ENCODE data around the gene TCEANC.
A peak's percentile ranks its signal among the peaks of the same experiment; 100 is the strongest.
"Not testable (repeated sequence)": the region's sequence is repeated elsewhere in the genome, so short reads cannot be mapped to it uniquely, and the experiment has no call there.

The TCEANC gene

DNA sequence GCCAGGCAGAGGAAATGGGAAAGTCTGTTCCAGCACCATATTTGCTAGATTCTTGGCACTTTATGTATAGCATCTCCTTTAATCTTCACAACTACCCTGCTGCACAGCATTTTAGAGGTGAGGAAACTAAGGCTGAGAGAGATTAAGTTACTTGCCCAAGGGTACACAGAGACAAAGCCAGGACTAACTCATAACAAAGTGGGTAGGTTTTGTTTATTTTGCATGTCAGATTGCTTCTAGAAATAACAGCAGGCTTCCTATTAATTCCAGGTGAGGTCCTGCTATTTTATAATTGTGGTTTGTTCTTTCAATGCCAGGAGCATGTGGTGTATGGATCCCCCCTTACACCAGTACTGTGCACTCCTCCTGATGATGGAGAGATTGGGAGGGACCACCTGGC lies 15.0 kb downstream of the TCEANC start:
- H3K27me3 Mint-ChIP-seq, result peaks cover 0 to 16% of the 10 kb centered on the region in 2 donors
- no peak for ATAC-seq (replicated peaks)
- H3K4me1 Mint-ChIP-seq, result peaks cover 6 to 7% of the 10 kb centered on the region in 2 donors
- peaks cover 6 to 42% of the 10 kb centered on the region in 2 donors for H3K36me3 Mint-ChIP-seq
- no peaks in the 10 kb centered on the region for H3K9me3 Mint-ChIP-seq
- H3K27ac Mint-ChIP-seq, result no peak overlapping the region
- no peak for DNase-seq
- no peak overlapping the region for H3K4me3 Mint-ChIP-seq

DNA sequence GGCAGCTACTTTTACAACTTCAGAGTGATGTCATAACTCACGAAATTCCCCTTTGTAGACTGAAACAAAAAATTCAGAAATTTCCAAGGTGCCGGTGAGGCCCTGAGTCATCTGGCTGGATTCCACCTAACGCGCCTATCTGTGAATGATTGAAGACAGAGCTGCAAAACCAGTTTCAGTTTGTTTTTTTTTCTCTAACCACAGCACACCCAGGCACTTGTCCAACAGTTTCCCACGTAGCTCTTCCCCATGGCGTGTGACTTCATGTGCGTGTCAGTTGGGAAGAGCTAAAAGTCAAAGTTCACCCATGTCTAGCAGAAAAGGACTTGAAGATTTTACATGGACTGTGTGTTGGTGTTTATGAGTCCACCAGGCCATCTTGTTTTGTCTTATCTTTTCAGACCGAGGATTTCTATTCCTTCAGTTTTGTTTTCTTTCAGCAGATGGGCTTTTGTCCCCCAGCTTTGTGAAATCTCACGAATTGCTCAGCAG lies 16.4 kb downstream of the TCEANC start:
- Mint-ChIP-seq H3K27me3 (peaks cover 0 to 24% of the 10 kb centered on the region in 2 donors), H3K27ac (peak overlapping the region; percentile 89), H3K9me3 (no peaks in the 10 kb centered on the region), H3K4me3 (peak overlapping the region; percentile 41 to 43), H3K4me1 (peaks cover 6 to 7% of the 10 kb centered on the region in 2 donors), H3K36me3 (peaks cover 9 to 37% of the 10 kb centered on the region in 2 donors)
- ATAC-seq (replicated peaks) (peak; percentile 94 to 95), DNase-seq (peak; percentile 63)

DNA sequence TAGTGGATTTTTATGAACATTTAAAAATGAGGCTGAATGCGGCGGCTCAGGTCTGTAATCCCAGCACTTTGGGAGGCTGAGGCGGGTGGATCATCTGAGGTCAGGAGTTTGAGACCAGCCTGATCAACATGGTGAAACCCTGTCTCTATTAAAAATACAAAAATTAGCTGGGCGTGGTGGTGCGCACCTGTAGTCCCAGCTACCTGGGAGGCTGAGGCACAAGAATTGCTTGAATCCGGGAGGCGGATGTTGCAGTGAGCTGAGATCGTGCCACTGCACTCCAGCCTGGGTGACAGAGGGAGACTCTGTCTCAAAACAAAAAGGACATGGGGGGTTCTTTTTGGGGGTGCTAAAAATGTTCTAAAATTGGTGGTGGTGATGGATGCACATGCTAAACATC lies 16.8 kb downstream of the TCEANC start:
- H3K4me3 Mint-ChIP-seq, result peak overlapping the region in 1 of 2 donors; percentile 41
- peaks cover 9 to 34% of the 10 kb centered on the region in 2 donors for H3K36me3 Mint-ChIP-seq
- peaks cover 0 to 24% of the 10 kb centered on the region in 2 donors for H3K27me3 Mint-ChIP-seq
- peak overlapping the region; percentile 89 for H3K27ac Mint-ChIP-seq
- not testable (repeated sequence) for ATAC-seq (replicated peaks); DNase-seq; H3K9me3 Mint-ChIP-seq; H3K4me1 Mint-ChIP-seq

DNA sequence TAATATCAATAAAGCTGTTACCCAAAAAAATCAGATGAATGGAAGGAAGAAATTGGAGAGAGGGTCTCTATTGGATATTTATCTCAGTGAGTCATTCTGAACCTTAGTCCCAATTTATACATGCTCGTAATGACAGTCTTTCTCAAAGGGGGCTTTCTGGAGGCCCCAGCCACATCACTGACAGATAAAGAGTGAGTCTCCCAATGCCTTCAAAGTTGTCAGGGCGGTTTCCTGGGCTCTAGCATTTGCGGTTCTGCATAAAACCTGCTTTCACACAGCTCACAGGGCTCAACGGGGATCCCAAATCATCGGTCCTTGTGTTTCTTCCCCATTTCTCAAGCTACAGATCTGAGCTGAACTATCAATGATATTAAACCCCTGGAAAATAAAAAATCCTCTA lies 17.3 kb downstream of the TCEANC start:
- Mint-ChIP-seq H3K4me3 (no peak overlapping the region), H3K9me3 (no peaks in the 10 kb centered on the region), H3K27ac (no peak overlapping the region), H3K36me3 (peaks cover 9 to 30% of the 10 kb centered on the region in 2 donors), H3K4me1 (peaks cover 6 to 7% of the 10 kb centered on the region in 2 donors), H3K27me3 (peaks cover 0 to 28% of the 10 kb centered on the region in 2 donors)
- no peak for DNase-seq
- no peak for ATAC-seq (replicated peaks)

DNA sequence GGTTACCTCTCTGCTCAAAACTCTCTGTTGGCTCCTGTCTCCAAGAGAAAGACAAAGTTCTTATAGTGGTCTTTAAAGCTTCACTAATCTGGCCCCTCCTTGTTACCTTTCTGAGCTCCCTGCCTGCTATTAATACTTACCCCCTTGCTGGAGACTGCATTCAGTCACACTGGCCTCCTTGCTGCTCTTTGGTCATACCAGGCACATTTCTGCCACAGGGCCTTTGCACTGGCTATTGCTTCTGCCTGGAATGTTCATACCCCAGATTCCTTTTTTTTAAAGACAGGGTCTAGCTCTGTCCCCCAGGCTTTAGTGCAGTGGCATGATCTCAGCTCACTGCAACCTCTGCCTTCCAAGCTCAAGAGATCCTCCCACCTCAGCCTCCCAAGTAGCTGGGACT lies 20.1 kb downstream of the TCEANC start:
- DNase-seq (no peak), ATAC-seq (replicated peaks) (no peak)
- Mint-ChIP-seq H3K4me3 (no peak overlapping the region), H3K27ac (no peak overlapping the region), H3K9me3 (no peaks in the 10 kb centered on the region), H3K36me3 (peaks cover 9 to 24% of the 10 kb centered on the region in 2 donors), H3K4me1 (peaks cover 7 to 16% of the 10 kb centered on the region in 2 donors), H3K27me3 (peaks cover 0 to 30% of the 10 kb centered on the region in 2 donors)

GRCh38 chrX:13676885-13677284 lies 23.9 kb downstream of the TCEANC start:
- ATAC-seq (replicated peaks) (peak in 1 of 2 donors; percentile 64), DNase-seq (no peak)
- H3K4me1 Mint-ChIP-seq, result peaks cover 2 to 10% of the 10 kb centered on the region in 2 donors
- H3K9me3 Mint-ChIP-seq, result no peaks in the 10 kb centered on the region
- no peak overlapping the region for H3K27ac Mint-ChIP-seq
- H3K27me3 Mint-ChIP-seq, result peaks cover 0 to 27% of the 10 kb centered on the region in 2 donors
- H3K36me3 Mint-ChIP-seq, result peaks cover 3 to 17% of the 10 kb centered on the region in 2 donors
- H3K4me3 Mint-ChIP-seq, result no peak overlapping the region

DNA sequence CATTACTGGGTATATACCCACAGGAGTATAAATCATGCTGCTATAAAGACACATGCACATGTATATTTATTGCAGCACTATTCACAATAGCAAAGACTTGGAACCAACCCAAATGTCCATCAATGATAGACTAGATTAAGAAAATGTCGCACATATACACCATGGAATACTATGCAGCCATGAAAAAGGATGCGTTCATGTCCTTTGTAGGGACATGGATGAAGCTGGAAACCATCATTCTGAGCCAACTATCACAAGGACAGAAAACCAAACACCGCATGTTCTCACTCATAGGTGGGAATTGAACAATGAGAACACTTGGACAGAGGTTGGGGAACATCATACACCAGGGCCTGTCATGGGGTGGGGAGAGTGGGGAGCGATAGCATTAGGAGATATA lies 26.8 kb downstream of the TCEANC start:
- not testable (repeated sequence) for ATAC-seq (replicated peaks); H3K4me1 Mint-ChIP-seq; H3K27ac Mint-ChIP-seq; H3K36me3 Mint-ChIP-seq; H3K9me3 Mint-ChIP-seq; DNase-seq; H3K4me3 Mint-ChIP-seq
- H3K27me3 Mint-ChIP-seq, result peaks cover 0 to 17% of the 10 kb centered on the region in 2 donors

DNA sequence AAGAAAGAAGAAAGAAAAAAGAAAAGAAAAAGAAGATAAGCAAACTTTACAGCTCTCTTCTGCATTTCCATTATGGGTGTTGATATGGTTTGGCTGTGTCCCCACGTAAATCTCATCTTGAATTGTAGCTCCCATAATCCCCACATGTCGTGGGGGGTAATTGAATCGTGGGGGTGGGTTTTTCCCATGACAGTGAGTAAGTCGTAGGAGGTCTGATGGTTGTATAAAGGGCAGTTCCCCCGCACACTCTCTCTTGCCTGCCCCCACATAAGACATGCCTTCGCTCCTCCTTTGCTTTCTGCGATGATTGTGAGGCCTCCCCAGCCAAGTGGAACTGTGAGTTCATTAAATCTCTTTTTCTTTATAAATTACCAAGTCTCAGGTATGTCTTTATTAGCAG lies 28.7 kb downstream of the TCEANC start:
- Mint-ChIP-seq H3K36me3 (peaks cover 0 to 8% of the 10 kb centered on the region in 2 donors), H3K27ac (no peak overlapping the region), H3K4me3 (no peak overlapping the region), H3K9me3 (no peaks in the 10 kb centered on the region), H3K4me1 (peaks cover 6 to 19% of the 10 kb centered on the region in 2 donors), H3K27me3 (peaks cover 0 to 8% of the 10 kb centered on the region in 2 donors)
- no peak for DNase-seq
- ATAC-seq (replicated peaks), result no peak

DNA sequence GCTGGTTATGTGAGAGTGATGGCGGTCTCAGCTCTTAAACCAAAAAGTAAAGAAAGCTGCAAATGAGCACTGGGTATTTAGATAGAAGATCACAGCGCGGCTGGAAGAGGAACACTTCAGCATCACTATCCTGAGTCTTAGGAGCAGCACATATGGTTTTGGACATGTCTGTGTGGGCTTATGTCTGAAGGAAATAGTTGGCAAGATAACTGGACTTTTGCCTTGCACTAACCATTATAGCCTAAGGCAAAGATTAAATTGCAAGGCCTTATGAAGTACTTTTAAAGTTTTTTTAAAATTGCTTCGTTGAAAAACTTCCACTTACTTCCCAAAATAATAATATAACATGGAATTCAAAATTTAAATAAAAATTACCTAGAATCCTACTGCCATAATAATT lies 31.4 kb downstream of the TCEANC start:
- Mint-ChIP-seq H3K27ac (no peak overlapping the region), H3K4me3 (no peak overlapping the region), H3K27me3 (peaks cover 0 to 8% of the 10 kb centered on the region in 2 donors), H3K36me3 (peaks cover 0 to 8% of the 10 kb centered on the region in 2 donors), H3K4me1 (peaks cover 10 to 15% of the 10 kb centered on the region in 2 donors), H3K9me3 (no peaks in the 10 kb centered on the region)
- DNase-seq (no peak), ATAC-seq (replicated peaks) (no peak)

DNA sequence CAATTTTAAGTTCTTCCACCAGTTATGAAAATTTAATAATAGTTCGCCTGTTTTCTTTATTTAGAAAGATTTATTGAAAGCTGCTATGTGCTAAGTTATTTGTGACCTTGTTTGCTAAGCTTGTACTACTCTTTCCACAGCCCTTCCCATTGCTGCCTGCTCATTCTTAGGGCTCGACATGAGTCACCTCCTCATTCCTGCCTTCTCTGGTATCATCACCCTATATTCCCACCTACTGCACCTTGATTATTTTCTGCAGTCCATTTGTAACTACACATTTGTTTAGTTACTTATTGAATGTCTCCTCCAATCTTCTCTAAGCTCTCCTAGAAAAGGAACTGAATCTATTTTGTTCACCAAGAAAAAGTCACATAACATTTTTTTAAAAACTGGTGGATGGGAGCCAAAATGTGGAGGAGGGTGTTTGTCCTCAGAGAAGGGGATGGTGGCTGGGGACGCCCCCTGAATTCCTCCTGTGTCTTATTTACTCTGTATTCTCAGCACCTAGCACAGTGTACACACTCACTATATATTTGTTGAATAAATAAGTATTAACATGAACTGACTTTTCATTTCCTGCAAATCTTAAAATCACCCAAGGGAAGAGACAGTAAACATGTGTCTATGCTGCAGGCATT lies 32.3 kb downstream of the TCEANC start:
- H3K27me3 Mint-ChIP-seq, result peaks cover 0 to 8% of the 10 kb centered on the region in 2 donors
- DNase-seq, result no peak
- no peak overlapping the region for H3K4me3 Mint-ChIP-seq
- H3K36me3 Mint-ChIP-seq, result peaks cover under 1 to 8% of the 10 kb centered on the region in 2 donors
- H3K4me1 Mint-ChIP-seq, result peaks cover 11 to 17% of the 10 kb centered on the region in 2 donors
- peak; percentile 12 to 25 for ATAC-seq (replicated peaks)
- no peaks in the 10 kb centered on the region for H3K9me3 Mint-ChIP-seq
- no peak overlapping the region for H3K27ac Mint-ChIP-seq

GRCh38 chrX:13687203-13687602 lies 34.3 kb downstream of the TCEANC start:
- Mint-ChIP-seq H3K27ac (peak overlapping the region; percentile 6), H3K36me3 (peaks cover 3 to 6% of the 10 kb centered on the region in 2 donors), H3K27me3 (peaks cover 0 to 4% of the 10 kb centered on the region in 2 donors), H3K4me1 (peaks cover 19 to 32% of the 10 kb centered on the region in 2 donors), H3K9me3 (no peaks in the 10 kb centered on the region), H3K4me3 (no peak overlapping the region)
- ATAC-seq (replicated peaks), result peak in 1 of 2 donors; percentile 13
- no peak for DNase-seq

GRCh38 chrX:13688384-13688957 lies 35.5 kb downstream of the TCEANC start:
- Mint-ChIP-seq H3K9me3 (no peaks in the 10 kb centered on the region), H3K4me1 (peaks cover 30 to 44% of the 10 kb centered on the region in 2 donors), H3K27me3 (peaks cover 0 to 11% of the 10 kb centered on the region in 2 donors), H3K27ac (peak overlapping the region; percentile 86), H3K36me3 (peaks cover 3 to 6% of the 10 kb centered on the region in 2 donors), H3K4me3 (peak overlapping the region; percentile 86 to 90)
- ATAC-seq (replicated peaks) (peak; percentile 8 to 15), DNase-seq (no peak)

DNA sequence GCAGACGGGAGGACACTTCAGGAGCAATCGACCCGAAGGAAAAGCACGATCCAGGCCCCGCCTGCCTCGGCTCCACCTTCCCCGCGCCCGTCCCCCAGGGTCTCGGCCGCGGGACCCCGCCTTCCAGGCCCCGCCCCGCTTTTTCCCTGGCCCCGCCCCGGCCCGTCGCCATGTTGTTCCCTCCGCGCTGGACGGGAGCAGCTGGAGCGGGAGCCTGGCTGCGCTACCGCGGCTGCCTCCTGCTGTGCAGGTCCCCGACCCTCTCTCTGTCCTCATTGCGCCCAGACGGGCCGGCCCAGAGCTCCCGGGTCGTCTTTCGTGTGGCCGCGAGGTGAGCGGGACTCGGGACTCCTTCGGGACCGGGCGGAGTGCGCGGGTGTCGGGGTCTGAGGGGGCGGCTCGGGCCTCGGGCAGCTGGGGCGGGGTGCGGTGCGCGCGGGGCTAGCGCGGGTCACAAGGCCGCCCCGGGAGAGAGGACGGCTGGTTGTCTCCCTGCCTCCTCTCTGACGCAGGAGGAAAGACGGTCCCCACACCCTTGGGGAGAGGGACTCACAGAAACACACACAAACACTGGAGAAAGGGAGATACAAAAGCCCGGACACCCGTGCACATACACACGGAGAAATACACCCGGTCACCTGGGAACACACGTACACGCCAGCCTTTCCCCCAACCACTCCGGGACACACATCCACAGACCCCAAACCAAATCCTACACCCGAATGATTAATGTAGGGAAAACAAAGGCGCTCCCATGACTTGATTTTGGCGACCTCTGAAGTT lies 36.2 kb downstream of the TCEANC start, which contains the start of gene RAB9A:
Gene RAB9A, plus strand, starts transcription at position 171 of the 783 bp plus-strand sequence. CDS start 19,619 bp downstream, outside the sequence.
- DNase-seq (peak; percentile 70), ATAC-seq (replicated peaks) (peak; percentile 81 to 85)
- peaks cover 34 to 49% of the 10 kb centered on the region in 2 donors for H3K4me1 Mint-ChIP-seq
- peaks cover 1 to 6% of the 10 kb centered on the region in 2 donors for H3K36me3 Mint-ChIP-seq
- peak within 1 kb of the TSS; percentile 86 for H3K27ac Mint-ChIP-seq
- no peaks in the 10 kb centered on the region for H3K9me3 Mint-ChIP-seq
- peak within 1 kb of the TSS; percentile 86 to 90 for H3K4me3 Mint-ChIP-seq
- peaks cover 0 to 9% of the 10 kb centered on the region in 2 donors for H3K27me3 Mint-ChIP-seq

DNA sequence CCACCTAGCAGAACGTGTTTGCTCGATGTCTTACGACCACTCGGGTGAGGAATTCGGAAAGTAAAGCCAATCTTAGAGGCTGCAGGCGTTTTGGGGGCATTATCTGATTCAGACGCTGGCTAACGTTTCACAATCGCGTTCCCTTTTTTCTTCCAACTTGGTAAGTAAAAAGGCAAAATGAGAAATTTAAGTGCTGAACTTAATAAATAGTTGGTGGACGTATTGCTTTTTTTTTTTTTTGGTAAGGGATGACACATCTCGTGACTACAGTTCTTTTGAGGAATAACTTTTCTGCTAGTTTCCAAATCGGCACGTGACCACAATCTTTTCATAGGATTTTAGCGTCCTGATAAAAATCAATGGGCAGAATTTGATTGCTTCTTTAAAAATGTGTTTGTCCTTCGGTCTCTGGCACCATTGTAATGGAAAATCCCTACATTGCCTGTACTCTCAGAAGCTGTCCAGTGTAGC lies 36.8 kb downstream of the TCEANC start:
- Mint-ChIP-seq H3K36me3 (peaks cover 0 to 6% of the 10 kb centered on the region in 2 donors), H3K27ac (peak overlapping the region; percentile 86), H3K9me3 (no peaks in the 10 kb centered on the region), H3K4me1 (peaks cover 35 to 51% of the 10 kb centered on the region in 2 donors), H3K4me3 (peak overlapping the region; percentile 86 to 90), H3K27me3 (peaks cover 0 to 7% of the 10 kb centered on the region in 2 donors)
- DNase-seq, result no peak
- no peak for ATAC-seq (replicated peaks)

All from stimulated activated naive B cell treated with anti-CD40 and anti-IgM and Interleukin-4, amounts not matched to agents 10 μg/mL and 1 μg/mL and 100 μg/mL, for 72 hours (primary cell).